NCI-H2081 treated with DMSO at 0.1 percent for 48 hours (cell line): Measurements from ENCODE around the gene CDKN2AIPNL.
"Not testable (repeated sequence)": the region's sequence is repeated elsewhere in the genome, so short reads cannot be mapped to it uniquely, and the experiment has no call there.

Experiments
- DNase-seq: peaks from one replicate; lab custom pipeline; 2025; lab: John Stamatoyannopoulos, UW

CDKN2AIPNL gene

GRCh38 chr5:134397196-134397595 is 14.5 kb downstream of the CDKN2AIPNL start:
- no peak for DNase-seq

GRCh38 chr5:134396274-134396673 is 15.4 kb downstream of the CDKN2AIPNL start:
- DNase-seq: no peak

- DNase-seq: no peak
Observed at GRCh38 chr5:134394932-134395331, 16.7 kb downstream of the CDKN2AIPNL start.

GRCh38 chr5:134392301-134392700 is 19.4 kb downstream of the CDKN2AIPNL start:
- no peak for DNase-seq

GRCh38 chr5:134387443-134387842 is 24.2 kb downstream of the CDKN2AIPNL start:
- DNase-seq: no peak

GRCh38 chr5:134383980-134384697 is 27.5 kb downstream of the CDKN2AIPNL start:
- no peak for DNase-seq

GRCh38 chr5:134382204-134382603 is 29.5 kb downstream of the CDKN2AIPNL start:
- DNase-seq: not testable (repeated sequence)

- no peak for DNase-seq
Observed at GRCh38 chr5:134380346-134380745, 31.3 kb downstream of the CDKN2AIPNL start.

GRCh38 chr5:134374232-134374631 is 37.4 kb downstream of the CDKN2AIPNL start:
- no peak for DNase-seq

- DNase-seq: not testable (repeated sequence)
Observed at GRCh38 chr5:134373633-134374032, 38.0 kb downstream of the CDKN2AIPNL start.

GRCh38 chr5:134371834-134372340 is 39.8 kb downstream of the CDKN2AIPNL start:
- DNase-seq: no peak

GRCh38 chr5:134370871-134371833 is 40.5 kb downstream of the CDKN2AIPNL start, which contains the start of gene UBE2B:
Gene UBE2B, plus strand, starts transcription at chr5:134371569. Its CDS starts 27 bp downstream, at chr5:134371596.
- peak; percentile 88 for DNase-seq

GRCh38 chr5:134370311-134370870 is 41.3 kb downstream of the CDKN2AIPNL start:
- no peak for DNase-seq

- no peak for DNase-seq
Observed at GRCh38 chr5:134365604-134366003, 46.1 kb downstream of the CDKN2AIPNL start.

GRCh38 chr5:134355681-134356080 is 56.0 kb downstream of the CDKN2AIPNL start:
- no peak for DNase-seq
